Measurements from ENCODE around the gene TUSC2. TPM values are rescaled to one million over a fixed set of nuclear protein-coding genes. Genes with fewer than 3 reads are reported as not detected.

The TUSC2 gene
- total RNA-seq, 1 donor from 2014 or later = 16.9 TPM

GRCh38 chr3:50275141-50275995 lies 52.7 kb downstream of the TUSC2 start:
- no peak for DNase-seq (ENCODE audit: extremely low spot score, unreplicated experiment)
- H3K9me3 Mint-ChIP-seq (ENCODE audit: unreplicated experiment) = no peaks in the 10 kb centered on the region
- H3K4me3 Mint-ChIP-seq (ENCODE audit: unreplicated experiment) = no peak overlapping the region
- H3K36me3 Mint-ChIP-seq (ENCODE audit: unreplicated experiment) = no peaks in the 10 kb centered on the region
- peaks cover 16% of the 10 kb centered on the region for H3K27me3 Mint-ChIP-seq (ENCODE audit: unreplicated experiment)
- H3K4me1 Mint-ChIP-seq (ENCODE audit: unreplicated experiment) = peaks cover 17% of the 10 kb centered on the region
- no peak for TF ChIP-seq CTCF (IDR thresholded peaks at IDR 0.05)
- H3K27ac Mint-ChIP-seq (ENCODE audit: unreplicated experiment) = no peak overlapping the region

Other genes with a start within 250 kb of the TUSC2 start
- 213 and 225 TPM in 2 replicates for gene RBM5, start 239.3 kb downstream of the TUSC2 start, total RNA-seq
- gene SEMA3F, start 172.9 kb downstream of the TUSC2 start, total RNA-seq = 11.8 and 12.9 TPM in 2 replicates
- gene GNAT1, start 136.6 kb downstream of the TUSC2 start, total RNA-seq = not detected in 2 replicates
- 3.9 and 4.5 TPM in 2 replicates for gene SLC38A3, start 123.0 kb downstream of the TUSC2 start, total RNA-seq
- 340 and 357 TPM in 2 replicates for gene GNAI2, start 92.0 kb downstream of the TUSC2 start, total RNA-seq
- 5.5 and 8.1 TPM in 2 replicates for gene SEMA3B, start 59.1 kb downstream of the TUSC2 start, total RNA-seq
- not detected in 2 replicates for gene LSMEM2, start 49.1 kb downstream of the TUSC2 start, total RNA-seq
- 43.3 and 54.2 TPM in 2 replicates for gene IFRD2, start 35.8 kb downstream of the TUSC2 start, total RNA-seq
- gene HYAL3, start 28.8 kb downstream of the TUSC2 start, total RNA-seq = 2.3 and 3.0 TPM in 2 replicates
- gene NAA80, start 28.8 kb downstream of the TUSC2 start, total RNA-seq = 14.3 and 16.2 TPM in 2 replicates
- 0.60 and 0.83 TPM in 2 replicates for gene HYAL1, start 24.6 kb downstream of the TUSC2 start, total RNA-seq
- 34.1 and 37.0 TPM in 2 replicates for gene HYAL2, start 5.5 kb downstream of the TUSC2 start, total RNA-seq
- gene RASSF1, start 12.6 kb upstream of the TUSC2 start, total RNA-seq = 12.8 and 13.7 TPM in 2 replicates
- gene ZMYND10, start 17.5 kb upstream of the TUSC2 start, total RNA-seq = 0.50 and 1.6 TPM in 2 replicates
- gene NPRL2, start 22.6 kb upstream of the TUSC2 start, total RNA-seq = 21.0 and 25.9 TPM in 2 replicates
- 17.2 and 18.2 TPM in 2 replicates for gene CYB561D2, start 22.6 kb upstream of the TUSC2 start, total RNA-seq
- gene TMEM115, start 31.3 kb upstream of the TUSC2 start, total RNA-seq = 63.2 and 69.0 TPM in 2 replicates
- gene CACNA2D2, start 175.4 kb upstream of the TUSC2 start, total RNA-seq = 0.13 and 0.27 TPM in 2 replicates
- 2.2 and 3.9 TPM in 2 replicates for gene C3orf18, start 239.5 kb upstream of the TUSC2 start, total RNA-seq
- gene HEMK1, start 241.3 kb upstream of the TUSC2 start, total RNA-seq = 19.9 and 23.1 TPM in 2 replicates

Data from osteocyte (in vitro differentiated cells).